Measurements from ENCODE around the gene SLC15A1. TPM values are rescaled to one million over a fixed set of nuclear protein-coding genes. Genes with fewer than 3 reads are reported as not detected.

SLC15A1 gene
- total RNA-seq, 4 donors from 2014 or later = 0.19 to 5.3 (median 2.3) TPM

DNA sequence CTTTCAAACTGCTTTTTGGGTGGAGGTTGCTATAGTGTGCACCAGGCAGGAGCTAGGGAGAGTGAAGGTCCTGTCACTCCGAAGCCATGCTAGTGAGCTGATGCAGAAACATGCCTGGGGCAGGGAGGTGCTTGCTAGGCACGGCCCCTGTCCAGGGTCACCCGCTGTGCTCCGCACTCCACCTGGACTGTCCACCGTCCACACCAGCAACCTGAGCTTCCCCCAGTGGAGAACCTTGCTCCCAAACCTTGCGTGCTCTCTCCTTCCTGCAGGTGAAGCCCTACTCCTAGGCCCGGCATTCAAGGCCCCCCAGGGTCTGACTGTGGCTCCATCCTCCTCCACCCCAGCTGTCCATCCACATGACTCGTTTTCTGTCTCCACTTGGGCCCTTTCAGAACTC, 12.3 kb downstream of the SLC15A1 start:
- WGBS, 2 donors = 88% methylated on average over 8 of the region's 8 CpGs
- no peak for TF ChIP-seq POLR2A (IDR thresholded peaks at IDR 0.05)
- TF ChIP-seq, protein P1, sequence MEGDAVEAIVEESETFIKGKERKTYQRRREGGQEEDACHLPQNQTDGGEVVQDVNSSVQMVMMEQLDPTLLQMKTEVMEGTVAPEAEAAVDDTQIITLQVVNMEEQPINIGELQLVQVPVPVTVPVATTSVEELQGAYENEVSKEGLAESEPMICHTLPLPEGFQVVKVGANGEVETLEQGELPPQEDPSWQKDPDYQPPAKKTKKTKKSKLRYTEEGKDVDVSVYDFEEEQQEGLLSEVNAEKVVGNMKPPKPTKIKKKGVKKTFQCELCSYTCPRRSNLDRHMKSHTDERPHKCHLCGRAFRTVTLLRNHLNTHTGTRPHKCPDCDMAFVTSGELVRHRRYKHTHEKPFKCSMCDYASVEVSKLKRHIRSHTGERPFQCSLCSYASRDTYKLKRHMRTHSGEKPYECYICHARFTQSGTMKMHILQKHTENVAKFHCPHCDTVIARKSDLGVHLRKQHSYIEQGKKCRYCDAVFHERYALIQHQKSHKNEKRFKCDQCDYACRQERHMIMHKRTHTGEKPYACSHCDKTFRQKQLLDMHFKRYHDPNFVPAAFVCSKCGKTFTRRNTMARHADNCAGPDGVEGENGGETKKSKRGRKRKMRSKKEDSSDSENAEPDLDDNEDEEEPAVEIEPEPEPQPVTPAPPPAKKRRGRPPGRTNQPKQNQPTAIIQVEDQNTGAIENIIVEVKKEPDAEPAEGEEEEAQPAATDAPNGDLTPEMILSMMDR (IDR thresholded peaks at IDR 0.05) = no peak
- Histone ChIP-seq H3K27me3 (no peaks in the 10 kb centered on the region), H3K36me3 (no peaks in the 10 kb centered on the region), H3K27ac (no peak overlapping the region), H3K4me3 (no peak overlapping the region), H3K9me3 (no peaks in the 10 kb centered on the region), H3K4me1 (no peaks in the 10 kb centered on the region)
- no peak for DNase-seq
- intact Hi-C loops (cut with DNase I) = no loop called here

DNA sequence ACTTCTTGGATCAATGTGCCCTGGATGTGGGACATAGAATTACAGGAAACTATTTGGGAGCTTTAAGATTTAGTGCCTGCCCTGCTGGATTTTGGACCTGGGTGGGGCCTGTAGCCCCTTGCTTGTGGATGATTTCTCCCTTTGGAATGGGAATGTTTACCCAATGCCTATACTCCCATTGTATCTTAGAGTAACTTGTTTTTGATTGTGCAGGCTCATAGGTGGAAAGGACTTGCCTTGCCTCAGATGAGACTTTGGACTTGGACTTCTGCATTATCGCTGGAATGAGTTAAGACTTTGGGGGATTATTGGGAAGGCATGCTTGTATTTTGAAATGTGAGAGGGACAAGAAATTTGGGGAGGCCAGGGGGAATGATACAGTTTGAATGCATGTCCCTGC, 13.5 kb downstream of the SLC15A1 start:
- H3K27me3 ChIP-seq = no peaks in the 10 kb centered on the region
- intact Hi-C loops (cut with DNase I) = no loop called here
- H3K36me3 ChIP-seq = no peaks in the 10 kb centered on the region
- no peaks in the 10 kb centered on the region for H3K4me1 ChIP-seq
- H3K9me3 ChIP-seq = no peaks in the 10 kb centered on the region
- WGBS, 2 donors = 80 to 100% methylated on average over 1 of the region's 1 CpG
- H3K27ac ChIP-seq = no peak overlapping the region
- TF ChIP-seq, protein P1 (IDR thresholded peaks at IDR 0.05) = no peak
- no peak for TF ChIP-seq POLR2A (IDR thresholded peaks at IDR 0.05)
- no peak for DNase-seq
- no peak overlapping the region for H3K4me3 ChIP-seq

DNA sequence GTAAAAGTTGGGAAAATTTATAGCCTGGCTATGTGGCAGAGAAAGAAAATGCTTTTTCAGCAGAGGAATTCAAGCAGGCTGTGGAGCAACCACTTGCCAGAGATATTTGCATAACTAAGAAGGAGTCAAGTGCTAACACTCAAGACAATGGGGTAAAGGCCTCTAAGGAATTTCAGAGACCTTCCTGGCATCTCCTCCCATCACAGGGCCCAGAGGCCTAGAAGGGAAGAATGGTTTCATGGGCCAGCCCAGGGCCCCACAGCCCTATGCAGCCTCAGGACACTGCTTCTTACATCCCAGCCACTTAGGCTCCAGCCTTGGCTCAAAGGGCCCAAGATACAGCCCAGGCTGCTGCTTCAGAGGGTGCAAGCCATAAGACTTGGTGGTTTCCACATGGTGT, 14.3 kb downstream of the SLC15A1 start:
- DNase-seq = no peak

DNA sequence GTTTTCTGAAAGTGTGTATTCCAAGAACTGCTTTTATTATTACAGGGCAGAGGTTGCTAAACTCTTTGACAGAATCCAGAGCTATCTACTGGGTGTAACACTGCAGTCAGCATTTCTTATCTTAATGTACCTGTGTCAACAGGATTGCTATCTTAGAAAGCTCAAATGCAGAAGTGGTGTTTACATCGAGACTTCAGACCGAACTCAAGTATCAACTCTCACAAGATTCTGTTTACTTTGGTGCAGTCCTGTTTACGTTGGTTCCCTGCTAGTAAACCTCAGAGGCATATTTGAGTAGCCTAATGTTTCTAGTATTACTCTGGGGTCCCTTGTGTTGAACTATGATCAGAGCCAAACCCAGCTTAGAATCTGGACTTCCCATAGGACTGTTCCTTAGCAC, 20.5 kb downstream of the SLC15A1 start:
- Histone ChIP-seq H3K4me1 (no peaks in the 10 kb centered on the region), H3K27ac (no peak overlapping the region), H3K4me3 (no peak overlapping the region), H3K36me3 (no peaks in the 10 kb centered on the region), H3K27me3 (no peaks in the 10 kb centered on the region), H3K9me3 (no peaks in the 10 kb centered on the region)
- no peak for DNase-seq
- 55 to 69% methylated on average over 3 of the region's 3 CpGs for WGBS, 2 donors
- TF ChIP-seq, protein P1 (IDR thresholded peaks at IDR 0.05) = no peak
- no peak for TF ChIP-seq POLR2A (IDR thresholded peaks at IDR 0.05)
- intact Hi-C loops (cut with DNase I) = no loop called here

More for the DNA sequence above, 14.3 kb downstream of the SLC15A1 start:
- no peaks in the 10 kb centered on the region for H3K4me1 ChIP-seq
- no peaks in the 10 kb centered on the region for H3K9me3 ChIP-seq
- H3K4me3 ChIP-seq = no peak overlapping the region
- no peaks in the 10 kb centered on the region for H3K27me3 ChIP-seq
- intact Hi-C loops (cut with DNase I) = no loop called here
- no peak overlapping the region for H3K27ac ChIP-seq
- H3K36me3 ChIP-seq = no peaks in the 10 kb centered on the region
- TF ChIP-seq POLR2A (IDR thresholded peaks at IDR 0.05) = no peak
- TF ChIP-seq, protein P1 (IDR thresholded peaks at IDR 0.05) = no peak

DNA sequence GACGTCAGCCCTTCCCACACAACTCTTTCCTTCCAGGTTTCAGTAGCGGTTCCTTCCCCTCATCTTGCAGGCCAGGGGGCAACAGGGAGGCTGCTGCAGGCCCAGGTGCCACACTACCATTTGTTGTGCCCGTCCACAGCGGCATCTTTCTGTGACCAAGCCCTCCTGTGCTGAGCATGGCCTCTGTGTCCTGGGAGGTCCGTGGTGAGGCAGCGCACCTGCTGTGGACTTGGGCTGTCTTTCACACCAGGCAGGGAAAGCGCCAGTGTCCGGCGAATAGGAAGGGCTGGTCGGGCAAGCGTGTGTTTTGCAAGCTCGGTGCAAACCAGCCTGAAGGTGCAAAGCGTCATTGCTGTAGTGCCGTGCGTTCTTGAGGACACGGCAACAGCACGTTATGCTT, 21.4 kb downstream of the SLC15A1 start:
- no peak for DNase-seq
- WGBS, 2 donors = 80 to 95% methylated on average over 8 to 14 of the region's 17 CpGs
- Histone ChIP-seq H3K27ac (no peak overlapping the region), H3K36me3 (no peaks in the 10 kb centered on the region), H3K27me3 (no peaks in the 10 kb centered on the region), H3K4me1 (no peaks in the 10 kb centered on the region), H3K4me3 (no peak overlapping the region), H3K9me3 (no peaks in the 10 kb centered on the region)
- TF ChIP-seq POLR2A (IDR thresholded peaks at IDR 0.05) = no peak
- TF ChIP-seq, protein P1 (IDR thresholded peaks at IDR 0.05) = no peak
- intact Hi-C loops (cut with DNase I) = no loop called here

All from esophagus squamous epithelium (tissue), 5 donors.